HG03280 (cell line): ENCODE measurements around the gene TMEM144.
A peak's percentile ranks its signal among the peaks of the same experiment; 100 is the strongest.

Source experiments
- ATAC-seq: cut with Tn5 transposase; IDR thresholded peaks from one replicate; pipeline ENCODE4 v1.9.1; 2021; ENCODE audit warnings: mild to moderate bottlenecking, moderate library complexity; ENCODE audit not compliant: unreplicated experiment

TMEM144 gene

GRCh38 chr4:158209825-158210807, at the start of gene TMEM144:
TSS of gene TMEM144 (plus strand) at chr4:158210486. CDS start at chr4:158212668, 2,182 bp downstream.
- peak; percentile 84 for ATAC-seq

GRCh38 chr4:158161551-158162354, 48.5 kb upstream of the TMEM144 start:
- no peak for ATAC-seq

GRCh38 chr4:158162631-158163030, 47.7 kb upstream of the TMEM144 start:
- ATAC-seq, result no peak

GRCh38 chr4:158163941-158164767, 46.1 kb upstream of the TMEM144 start:
- no peak for ATAC-seq

GRCh38 chr4:158164768-158165213, 45.5 kb upstream of the TMEM144 start:
- ATAC-seq, result no peak

GRCh38 chr4:158166701-158167100, 43.6 kb upstream of the TMEM144 start:
- ATAC-seq, result no peak

GRCh38 chr4:158168606-158169005, 41.7 kb upstream of the TMEM144 start:
- ATAC-seq, result no peak

- no peak for ATAC-seq
Measured at GRCh38 chr4:158169506-158169905, 40.8 kb upstream of the TMEM144 start.

GRCh38 chr4:158169931-158170690, 40.2 kb upstream of the TMEM144 start:
- ATAC-seq, result no peak

- ATAC-seq, result no peak
Measured at GRCh38 chr4:158170691-158171561, 39.4 kb upstream of the TMEM144 start.

- ATAC-seq, result peak; percentile 54
Measured at GRCh38 chr4:158172261-158173258, 37.7 kb upstream of the TMEM144 start, which contains the start of gene GASK1B. TSS of gene GASK1B (minus strand) at chr4:158173025. CDS start at chr4:158171375, 1,650 bp downstream.

GRCh38 chr4:158176108-158176507, 34.2 kb upstream of the TMEM144 start:
- no peak for ATAC-seq

GRCh38 chr4:158176776-158177175, 33.5 kb upstream of the TMEM144 start:
- no peak for ATAC-seq

GRCh38 chr4:158179465-158179864, 30.8 kb upstream of the TMEM144 start:
- ATAC-seq, result no peak

GRCh38 chr4:158181906-158182305, 28.4 kb upstream of the TMEM144 start:
- ATAC-seq, result no peak

GRCh38 chr4:158182736-158183135, 27.6 kb upstream of the TMEM144 start:
- ATAC-seq, result no peak

GRCh38 chr4:158186815-158187214, 23.5 kb upstream of the TMEM144 start:
- ATAC-seq, result no peak

GRCh38 chr4:158189422-158189821, 20.9 kb upstream of the TMEM144 start:
- no peak for ATAC-seq
